T-helper 17 cell (primary cell): ENCODE measurements around the gene IL1RAPL2. TPM values are rescaled to one million over a fixed set of nuclear protein-coding genes. Genes with fewer than 3 reads are reported as not detected.
"Not testable (repeated sequence)": the region's sequence is repeated elsewhere in the genome, so short reads cannot be mapped to it uniquely, and the experiment has no call there.

Experiments used
- ATAC-seq: fragments of 150-1000 bp; cut with Tn5 transposase; 2 replicates; pipeline ENCODE4 v1.10.0; 2021; ENCODE audit warnings: mild to moderate bottlenecking, moderate library complexity
- DNase-seq, 3 donors: peaks; one replicate each; pipeline versions ENCODE4 v3.0.0 to v3.0.0-alpha.2; 2020 to 2021
- H3K9me3 ChIP-seq: one replicate; pipeline ENCODE4 v1.7.0; 2013; ENCODE audit warnings: low read length, mild to moderate bottlenecking; ENCODE audit not compliant: control insufficient read depth, poor library complexity, severe bottlenecking
- H3K27ac Mint-ChIP-seq: one replicate; pipeline ENCODE4 v1.8.0; 2022; ENCODE audit warnings: mild to moderate bottlenecking, moderate library complexity, mixed read lengths
- H3K27me3 Mint-ChIP-seq: one replicate; pipeline ENCODE4 v1.8.0; 2022; ENCODE audit warnings: mixed read lengths
- H3K36me3 Mint-ChIP-seq: one replicate; pipeline ENCODE4 v1.8.0; 2022; ENCODE audit warnings: low read depth, mixed read lengths
- H3K4me1 Mint-ChIP-seq: one replicate; pipeline ENCODE4 v1.8.0; 2022; ENCODE audit warnings: mild to moderate bottlenecking, mixed read lengths
- H3K4me3 Mint-ChIP-seq: one replicate; pipeline ENCODE4 v1.8.0; 2022; ENCODE audit warnings: mild to moderate bottlenecking, moderate library complexity, mixed read lengths
- total RNA-seq, 4 donors: library from RNA in 2 of 4; stranded (reverse) in 2 of 4; gene quantifications; one replicate each; pipeline ENCODE4 v1.2.3 and lab custom pipeline; 2022 to 2026

Gene IL1RAPL2
- total RNA-seq, 2 donors from 2014 or later = not detected

- Mint-ChIP-seq H3K4me3 (no peak overlapping the region), H3K27ac (no peak overlapping the region), H3K36me3 (no peaks in the 10 kb centered on the region), H3K4me1 (no peaks in the 10 kb centered on the region), H3K27me3 (no peaks in the 10 kb centered on the region)
- DNase-seq = no peak
- no peaks in the 10 kb centered on the region for H3K9me3 ChIP-seq
- no peak for ATAC-seq
These were observed 1098.2 kb downstream of the IL1RAPL2 start for GRCh38 chrX:105664243-105664642.

- H3K4me1 Mint-ChIP-seq, H3K4me3 Mint-ChIP-seq, DNase-seq, H3K9me3 ChIP-seq, H3K27ac Mint-ChIP-seq, H3K27me3 Mint-ChIP-seq, H3K36me3 Mint-ChIP-seq, ATAC-seq: not testable (repeated sequence)
These were observed 1118.3 kb downstream of the IL1RAPL2 start for GRCh38 chrX:105684288-105684687.

- Mint-ChIP-seq H3K36me3 (no peaks in the 10 kb centered on the region), H3K4me1 (no peaks in the 10 kb centered on the region), H3K27ac (no peak overlapping the region), H3K27me3 (no peaks in the 10 kb centered on the region), H3K4me3 (no peak overlapping the region)
- ATAC-seq (no peak), DNase-seq (no peak)
- H3K9me3 ChIP-seq = no peaks in the 10 kb centered on the region
These were observed 1128.8 kb downstream of the IL1RAPL2 start for GRCh38 chrX:105694839-105695238.

GRCh38 chrX:105695451-105695850 lies 1129.5 kb downstream of the IL1RAPL2 start:
- no peak for DNase-seq
- Mint-ChIP-seq H3K4me3 (no peak overlapping the region), H3K4me1 (no peaks in the 10 kb centered on the region), H3K27me3 (no peaks in the 10 kb centered on the region), H3K27ac (no peak overlapping the region), H3K36me3 (no peaks in the 10 kb centered on the region)
- ATAC-seq = no peak
- H3K9me3 ChIP-seq = no peaks in the 10 kb centered on the region

- no peaks in the 10 kb centered on the region for H3K9me3 ChIP-seq
- DNase-seq (no peak), ATAC-seq (no peak)
- no peaks in the 10 kb centered on the region for H3K36me3 Mint-ChIP-seq
- no peak overlapping the region for H3K4me3 Mint-ChIP-seq
- no peaks in the 10 kb centered on the region for H3K27me3 Mint-ChIP-seq
- H3K27ac Mint-ChIP-seq = no peak overlapping the region
- H3K4me1 Mint-ChIP-seq = no peaks in the 10 kb centered on the region
These were observed 1130.9 kb downstream of the IL1RAPL2 start for GRCh38 chrX:105696870-105697269.

- Mint-ChIP-seq H3K36me3 (no peaks in the 10 kb centered on the region), H3K27me3 (no peaks in the 10 kb centered on the region), H3K4me1 (no peaks in the 10 kb centered on the region)
These were observed 1132.2 kb downstream of the IL1RAPL2 start for GRCh38 chrX:105697984-105698781.

GRCh38 chrX:105700331-105700730 lies 1134.3 kb downstream of the IL1RAPL2 start:
- H3K9me3 ChIP-seq = no peaks in the 10 kb centered on the region
- ATAC-seq (no peak), DNase-seq (no peak)
- no peaks in the 10 kb centered on the region for H3K36me3 Mint-ChIP-seq
- no peaks in the 10 kb centered on the region for H3K4me1 Mint-ChIP-seq
- H3K27me3 Mint-ChIP-seq = no peaks in the 10 kb centered on the region
- H3K27ac Mint-ChIP-seq = no peak overlapping the region
- H3K4me3 Mint-ChIP-seq = no peak overlapping the region

More at GRCh38 chrX:105697984-105698781, 1132.2 kb downstream of the IL1RAPL2 start:
- Mint-ChIP-seq H3K4me3 (no peak overlapping the region), H3K27ac (no peak overlapping the region)
- ATAC-seq (no peak), DNase-seq (no peak)
- H3K9me3 ChIP-seq = no peaks in the 10 kb centered on the region

- Mint-ChIP-seq H3K27ac (no peak overlapping the region), H3K27me3 (no peaks in the 10 kb centered on the region), H3K4me1 (no peaks in the 10 kb centered on the region), H3K4me3 (no peak overlapping the region), H3K36me3 (no peaks in the 10 kb centered on the region)
- no peaks in the 10 kb centered on the region for H3K9me3 ChIP-seq
- ATAC-seq = no peak
- no peak for DNase-seq
These were observed 1135.5 kb downstream of the IL1RAPL2 start for GRCh38 chrX:105701310-105702052.

GRCh38 chrX:105703876-105704275 lies 1137.9 kb downstream of the IL1RAPL2 start:
- H3K36me3 Mint-ChIP-seq = no peaks in the 10 kb centered on the region

GRCh38 chrX:105706041-105706440 lies 1140.0 kb downstream of the IL1RAPL2 start:
- H3K27me3 Mint-ChIP-seq = no peaks in the 10 kb centered on the region

More at GRCh38 chrX:105703876-105704275, 1137.9 kb downstream of the IL1RAPL2 start:
- Mint-ChIP-seq H3K4me3 (no peak overlapping the region), H3K4me1 (no peaks in the 10 kb centered on the region), H3K27ac (no peak overlapping the region), H3K27me3 (no peaks in the 10 kb centered on the region)
- DNase-seq (no peak), ATAC-seq (no peak)
- no peaks in the 10 kb centered on the region for H3K9me3 ChIP-seq

GRCh38 chrX:105711805-105712204 lies 1145.8 kb downstream of the IL1RAPL2 start:
- no peaks in the 10 kb centered on the region for H3K9me3 ChIP-seq
- Mint-ChIP-seq H3K27me3 (no peaks in the 10 kb centered on the region), H3K27ac (no peak overlapping the region), H3K4me1 (no peaks in the 10 kb centered on the region), H3K4me3 (no peak overlapping the region), H3K36me3 (no peaks in the 10 kb centered on the region)
- DNase-seq (no peak), ATAC-seq (no peak)

More at GRCh38 chrX:105706041-105706440, 1140.0 kb downstream of the IL1RAPL2 start:
- Mint-ChIP-seq H3K4me3 (no peak overlapping the region), H3K27ac (no peak overlapping the region), H3K36me3 (no peaks in the 10 kb centered on the region), H3K4me1 (no peaks in the 10 kb centered on the region)
- no peak for DNase-seq
- H3K9me3 ChIP-seq = no peaks in the 10 kb centered on the region
- ATAC-seq = no peak

GRCh38 chrX:105715746-105716145 lies 1149.7 kb downstream of the IL1RAPL2 start:
- no peaks in the 10 kb centered on the region for H3K9me3 ChIP-seq
- no peak overlapping the region for H3K27ac Mint-ChIP-seq
- no peaks in the 10 kb centered on the region for H3K36me3 Mint-ChIP-seq
- no peak overlapping the region for H3K4me3 Mint-ChIP-seq
- no peaks in the 10 kb centered on the region for H3K27me3 Mint-ChIP-seq
- DNase-seq (no peak), ATAC-seq (no peak)
- H3K4me1 Mint-ChIP-seq = no peaks in the 10 kb centered on the region

GRCh38 chrX:105723966-105724735 lies 1158.2 kb downstream of the IL1RAPL2 start:
- Mint-ChIP-seq H3K27ac (no peak overlapping the region), H3K36me3 (no peaks in the 10 kb centered on the region), H3K4me3 (no peak overlapping the region), H3K27me3 (no peaks in the 10 kb centered on the region), H3K4me1 (no peaks in the 10 kb centered on the region)
- H3K9me3 ChIP-seq = no peaks in the 10 kb centered on the region
- ATAC-seq (no peak), DNase-seq (no peak)
